Measurements from ENCODE around the gene SPIRE2.
A peak's percentile ranks its signal among the peaks of the same experiment; 100 is the strongest.
"Not testable (repeated sequence)": the region's sequence is repeated elsewhere in the genome, so short reads cannot be mapped to it uniquely, and the experiment has no call there.

Gene SPIRE2

DNA sequence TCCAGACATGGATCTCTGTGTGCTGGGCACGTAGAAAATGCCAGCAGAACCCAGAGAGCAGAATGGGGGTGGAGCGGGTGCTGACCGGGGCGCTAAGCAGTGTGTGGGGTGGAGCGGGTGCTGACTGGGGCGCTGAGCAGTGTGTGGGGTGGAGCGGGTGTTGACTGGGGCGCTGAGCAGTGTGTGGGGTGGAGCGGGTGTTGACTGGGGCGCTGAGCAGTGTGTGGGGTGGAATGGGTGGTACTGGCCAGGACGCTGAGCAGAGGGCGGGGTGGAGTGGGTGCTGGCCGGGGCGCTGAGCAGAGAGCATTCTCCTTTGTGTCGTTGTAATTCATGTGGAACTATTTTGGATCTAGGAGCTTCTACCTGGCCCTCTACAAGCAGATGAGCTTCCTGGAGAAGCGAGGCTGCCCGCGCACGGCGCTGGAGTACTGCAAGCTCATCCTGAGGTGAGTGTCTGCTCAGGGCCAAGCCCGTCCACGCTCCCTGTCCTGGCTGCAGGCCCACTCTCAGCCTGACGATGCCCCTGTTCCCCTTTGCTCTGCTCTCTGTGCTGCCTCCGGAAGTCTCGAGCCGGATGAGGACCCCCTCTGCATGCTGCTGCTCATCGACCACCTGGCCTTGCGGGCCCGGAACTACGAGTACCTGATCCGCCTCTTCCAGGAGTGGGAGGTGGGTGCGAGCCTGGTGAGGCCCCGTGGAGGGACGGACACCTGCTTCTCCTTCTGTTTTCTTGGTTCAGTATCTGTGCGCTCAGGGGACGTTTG is 70.1 kb downstream of the SPIRE2 start:
- no peak for DNase-seq (ENCODE audit: low read depth)

DNA sequence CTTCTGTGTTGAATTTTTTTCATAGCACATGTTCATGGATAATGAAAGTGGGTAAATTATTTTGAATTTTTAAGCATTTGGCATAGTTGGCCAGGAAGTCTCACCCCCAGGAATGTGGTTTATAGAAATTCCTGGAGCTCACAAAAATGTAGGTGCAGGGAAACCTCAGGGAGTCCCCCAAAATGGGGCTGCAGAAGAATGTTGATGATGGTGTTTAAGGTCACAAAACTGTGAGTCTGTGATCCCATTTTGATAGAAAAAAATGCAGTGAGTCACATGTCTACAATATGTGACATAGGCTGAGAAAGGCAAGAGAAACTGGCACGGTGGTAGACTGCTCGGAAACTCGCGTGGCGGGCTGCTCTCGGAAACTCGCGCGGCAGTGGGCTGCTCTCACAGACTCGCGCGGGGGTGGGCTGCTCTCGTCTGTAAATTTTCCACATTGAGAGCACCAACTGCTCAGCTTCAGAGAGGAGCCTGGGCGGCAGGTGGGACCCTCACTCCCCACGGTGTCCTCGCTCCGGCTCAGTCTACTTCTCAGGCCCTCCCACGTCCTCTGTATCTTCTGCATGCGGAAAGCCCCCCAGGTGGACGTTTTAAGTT is 71.7 kb downstream of the SPIRE2 start:
- no peak for DNase-seq (ENCODE audit: low read depth)

DNA sequence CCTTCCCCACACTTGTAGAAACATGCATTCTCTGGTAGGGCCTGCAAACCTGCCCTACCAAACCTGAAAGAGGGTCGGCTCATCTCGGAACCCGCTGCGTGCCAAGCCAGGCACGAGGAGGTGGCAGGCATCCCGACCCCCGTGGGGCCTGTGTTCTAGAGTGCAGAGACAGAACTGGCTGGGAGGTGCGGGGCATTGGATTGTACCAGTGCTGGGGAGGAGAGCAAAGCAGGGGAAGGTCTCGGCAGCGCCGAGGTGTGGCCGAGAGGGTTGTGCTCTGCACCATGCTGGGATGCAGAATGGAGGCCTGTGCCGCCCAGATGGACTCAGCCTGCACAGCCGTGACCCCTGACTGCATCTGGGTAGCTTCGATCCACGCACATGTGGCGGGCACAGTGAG is 72.6 kb downstream of the SPIRE2 start:
- DNase-seq (ENCODE audit: low read depth), result no peak

DNA sequence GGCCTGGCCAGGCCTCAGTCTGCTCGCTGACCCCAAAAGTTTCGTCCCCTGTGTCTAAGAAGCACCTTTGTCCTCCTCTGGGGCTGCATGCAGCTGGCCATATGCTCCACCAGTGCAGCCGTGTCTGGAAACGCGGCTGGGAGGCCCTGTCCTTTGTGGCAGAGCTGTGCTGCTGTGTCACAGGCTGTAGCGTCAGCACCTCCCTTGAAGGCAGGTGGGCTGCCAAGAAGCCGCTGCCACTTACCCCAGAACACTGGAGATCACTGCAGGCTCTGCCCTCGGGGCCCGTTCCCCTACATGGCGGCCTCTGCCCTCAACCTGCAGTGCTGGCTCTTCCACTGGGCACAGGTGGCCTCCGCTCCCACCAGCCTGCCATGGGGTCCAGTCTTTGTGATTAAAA is 74.7 kb downstream of the SPIRE2 start:
- DNase-seq (ENCODE audit: low read depth), result no peak

DNA sequence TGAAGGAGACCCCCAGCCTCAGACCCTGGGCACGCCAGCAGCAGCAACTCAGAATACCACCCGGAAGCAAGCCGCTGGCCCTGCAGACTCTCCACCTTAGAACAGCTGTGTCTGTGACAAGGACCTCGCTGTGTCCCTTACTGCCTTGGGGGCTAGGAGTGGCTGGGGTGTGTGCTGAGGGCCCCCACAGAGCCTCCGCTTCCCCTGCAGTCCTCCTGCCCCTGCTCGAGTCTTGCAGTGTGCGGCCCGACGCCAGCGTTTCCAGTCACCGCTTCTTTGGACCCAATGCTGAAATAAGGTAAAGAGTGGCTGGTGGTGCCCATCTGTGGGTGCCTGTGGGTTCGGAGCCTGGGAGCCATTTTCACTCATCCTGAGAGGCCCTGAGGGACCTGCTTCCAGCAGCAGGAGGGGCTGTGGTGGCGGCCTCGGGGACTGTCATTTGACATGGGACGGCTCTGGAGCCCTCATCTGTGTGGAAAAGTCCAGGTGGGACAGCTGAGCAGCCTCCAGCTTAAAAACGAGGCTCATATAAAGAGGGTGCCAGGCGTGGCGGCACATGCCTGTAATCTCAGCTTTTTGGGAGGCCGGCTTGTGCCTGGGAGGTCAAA is 75.7 kb downstream of the SPIRE2 start:
- DNase-seq (ENCODE audit: low read depth), result no peak

- no peak for DNase-seq (ENCODE audit: low read depth)
Measured at GRCh38 chr16:89904606-89905510, 76.6 kb downstream of the SPIRE2 start.

DNA sequence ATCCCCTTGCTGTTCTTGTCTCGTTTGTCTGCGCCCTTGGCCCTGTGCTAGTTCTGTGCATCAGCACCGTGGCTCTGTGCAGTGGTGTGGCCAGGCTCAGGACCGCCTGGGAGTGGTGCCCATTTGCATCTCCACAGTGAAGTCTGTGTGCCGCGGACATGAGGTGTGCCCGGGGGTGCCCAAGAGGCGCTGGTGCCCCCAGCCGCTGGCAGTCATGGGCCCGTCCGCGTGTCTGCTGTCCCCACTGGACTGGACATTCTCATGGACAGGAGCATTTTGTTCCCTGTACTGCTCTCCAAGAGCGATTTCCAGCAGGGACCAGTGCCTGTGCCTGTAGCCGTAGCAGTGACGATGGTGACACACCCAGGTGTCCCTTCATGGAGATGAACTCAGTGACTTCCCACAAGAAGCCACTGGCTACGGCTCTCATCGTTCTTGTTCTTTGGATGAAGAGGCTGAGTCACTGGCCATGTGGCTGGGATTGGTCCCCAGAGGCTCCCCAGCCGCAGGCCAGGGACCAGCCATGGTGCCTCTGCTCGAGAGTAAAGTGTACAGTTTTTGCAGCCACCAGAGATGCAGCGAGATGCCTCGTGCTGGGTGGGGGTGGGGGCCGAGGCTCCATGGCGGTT is 77.3 kb downstream of the SPIRE2 start:
- DNase-seq (ENCODE audit: low read depth), result no peak

GRCh38 chr16:89906140-89907025 is 78.1 kb downstream of the SPIRE2 start:
- no peak for DNase-seq (ENCODE audit: low read depth)

DNA sequence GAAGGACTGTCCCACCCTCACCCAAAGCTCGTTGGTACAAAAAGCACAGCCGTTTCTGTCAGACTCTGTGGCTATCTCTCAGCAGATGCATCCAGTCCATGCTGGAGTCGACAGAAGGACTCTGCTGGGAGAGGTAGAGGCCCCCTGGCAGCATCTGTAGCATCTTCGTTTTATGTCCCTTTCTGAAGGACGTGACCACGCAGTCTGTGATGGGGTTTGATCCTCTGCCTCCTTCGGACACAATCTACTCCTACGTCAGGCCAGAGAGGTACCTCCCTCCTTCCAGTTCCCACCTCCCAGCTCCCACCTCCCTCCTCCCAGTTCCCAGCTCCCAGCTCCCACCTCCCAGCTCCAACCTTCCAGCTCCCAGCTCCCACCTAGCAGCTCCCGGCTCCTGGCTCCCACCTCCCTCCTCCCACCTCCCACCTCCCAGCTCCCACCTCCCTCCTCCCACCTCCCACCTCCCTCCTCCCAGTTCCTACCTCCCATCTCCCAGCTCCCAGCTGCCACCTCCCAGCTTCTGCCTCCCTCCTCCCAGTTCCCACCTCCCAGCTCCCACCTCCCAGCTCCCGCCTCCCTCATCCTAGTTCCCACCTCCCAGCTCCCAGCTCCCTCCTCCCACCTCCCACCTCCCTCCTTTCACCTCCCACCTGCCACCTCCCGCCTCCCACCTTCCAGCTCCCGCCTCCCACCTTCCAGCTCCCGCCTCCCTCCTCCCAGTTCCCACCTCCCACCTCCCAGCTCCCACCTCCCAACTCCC is 79.0 kb downstream of the SPIRE2 start:
- DNase-seq (ENCODE audit: low read depth), result no peak

- no peak for DNase-seq (ENCODE audit: low read depth)
Measured at GRCh38 chr16:89908236-89908635, 80.0 kb downstream of the SPIRE2 start.

GRCh38 chr16:89909777-89910716 is 81.8 kb downstream of the SPIRE2 start:
- DNase-seq (ENCODE audit: low read depth), result peak; percentile 29

- DNase-seq (ENCODE audit: low read depth), result no peak
Measured at GRCh38 chr16:89910717-89911354, 82.6 kb downstream of the SPIRE2 start.

DNA sequence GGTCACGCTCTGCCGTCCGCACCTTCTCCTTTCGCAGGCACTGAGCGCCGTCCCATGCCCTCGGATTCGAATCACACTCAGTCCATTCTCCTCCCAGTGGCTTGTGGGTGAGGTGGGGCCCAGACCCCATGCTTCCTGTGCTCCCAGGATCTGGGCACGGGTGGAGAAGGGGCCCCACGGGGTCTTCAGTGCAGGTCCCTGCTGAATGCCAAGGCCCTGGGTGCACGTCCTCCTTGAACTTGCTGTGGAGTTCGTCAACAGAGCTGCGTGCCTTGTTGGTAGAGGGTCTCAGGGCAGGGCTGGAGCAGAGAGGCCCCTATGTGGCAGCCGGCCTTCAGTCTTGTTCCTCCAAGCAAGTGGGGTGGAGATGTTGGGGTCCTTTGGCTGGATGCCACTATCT is 83.1 kb downstream of the SPIRE2 start:
- DNase-seq (ENCODE audit: low read depth), result no peak

DNA sequence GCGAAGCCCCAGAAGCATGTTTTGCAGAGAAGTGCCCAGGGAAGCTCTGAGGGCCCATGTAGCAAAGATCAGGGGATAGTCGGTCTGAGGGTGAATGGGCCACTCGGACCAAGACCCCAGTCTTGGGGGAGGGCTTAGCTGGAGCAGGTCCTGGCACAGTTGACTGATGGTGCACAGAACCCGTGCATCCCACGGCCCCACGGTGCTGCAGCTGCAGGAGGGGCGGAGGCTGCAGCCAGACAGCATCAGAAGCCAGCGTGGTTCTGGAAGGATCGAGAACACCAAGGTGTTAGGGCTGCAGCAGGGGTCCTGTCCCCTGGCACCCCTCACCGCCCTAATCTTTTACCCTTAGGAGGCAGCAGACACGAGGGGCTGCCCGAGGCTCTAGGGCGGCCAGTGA is 83.9 kb downstream of the SPIRE2 start:
- no peak for DNase-seq (ENCODE audit: low read depth)

- no peak for DNase-seq (ENCODE audit: low read depth)
Measured at GRCh38 chr16:89912627-89913026, 84.4 kb downstream of the SPIRE2 start.

DNA sequence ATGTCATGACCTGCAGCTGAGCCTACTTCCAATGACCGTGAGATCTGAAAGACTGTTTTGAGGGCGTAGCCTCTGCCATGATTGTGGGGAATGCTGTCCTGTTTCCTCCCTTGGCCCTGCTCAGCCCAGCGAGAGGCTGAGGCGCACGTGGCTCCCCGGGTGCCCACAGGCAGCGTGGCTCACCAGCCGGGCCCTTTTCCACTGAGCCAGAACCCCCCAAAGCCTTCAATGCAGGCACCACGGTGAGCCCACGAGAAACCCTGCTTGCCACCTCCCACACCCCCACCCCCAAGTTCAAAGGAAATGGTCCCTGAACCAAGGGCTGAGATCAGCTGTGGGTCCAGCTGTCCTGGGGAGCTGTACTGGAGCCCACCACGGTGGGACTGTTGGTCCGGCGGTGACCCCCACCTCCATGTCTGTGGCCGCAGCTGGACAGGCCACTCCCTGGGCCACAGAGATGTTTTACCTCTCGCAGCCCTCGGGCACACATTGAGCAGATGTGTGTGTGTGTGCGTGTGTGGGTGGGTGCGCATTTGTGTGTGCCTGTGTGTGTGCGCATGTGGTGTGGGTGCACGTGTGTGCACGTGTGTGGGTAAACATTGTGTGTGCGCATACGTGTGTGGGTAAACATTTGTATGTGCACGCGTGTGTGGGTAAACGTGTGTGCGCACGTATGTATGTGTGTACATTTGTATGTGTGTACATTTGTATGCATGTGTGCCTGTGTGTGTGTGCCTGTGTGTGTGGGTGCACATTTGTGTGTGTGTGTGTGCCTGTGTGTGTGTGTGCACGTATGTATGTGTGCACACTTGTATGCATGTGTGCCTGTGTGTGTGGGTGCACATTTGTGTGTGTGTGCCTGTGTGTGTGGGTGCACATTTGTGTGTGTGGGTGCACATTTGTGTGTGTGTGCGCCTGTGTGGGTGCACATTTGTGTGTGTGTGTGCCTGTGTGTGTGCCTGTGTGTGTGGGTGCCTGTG is 85.4 kb downstream of the SPIRE2 start:
- DNase-seq (ENCODE audit: low read depth), result no peak

DNA sequence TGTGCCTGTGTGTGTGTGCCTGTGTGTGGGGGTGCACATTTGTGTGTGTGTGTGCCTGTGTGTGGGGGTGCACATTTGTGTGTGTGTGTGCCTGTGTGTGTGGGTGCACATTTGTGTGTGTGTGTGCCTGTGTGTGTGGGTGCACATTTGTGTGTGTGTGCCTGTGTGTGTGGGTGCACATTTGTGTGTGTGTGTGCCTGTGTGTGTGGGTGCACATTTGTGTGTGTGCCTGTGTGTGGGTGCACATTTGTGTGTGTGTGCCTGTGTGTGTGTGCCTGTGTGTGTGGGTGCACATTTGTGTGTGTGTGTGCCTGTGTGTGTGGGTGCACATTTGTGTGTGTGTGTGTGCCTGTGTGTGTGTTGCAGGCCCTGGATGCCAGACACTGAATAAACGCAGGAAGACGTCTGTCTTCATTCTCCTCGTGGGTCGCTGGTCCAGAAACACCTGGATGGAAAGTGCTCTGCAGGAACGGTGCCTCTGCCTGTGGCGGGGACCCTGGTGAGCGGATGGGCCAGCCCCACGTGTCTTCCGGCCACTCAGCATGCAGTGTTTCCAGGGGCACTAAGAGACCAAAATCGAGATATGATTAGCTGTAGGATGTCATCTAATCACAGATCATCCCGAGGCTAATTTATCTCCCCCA is 86.5 kb downstream of the SPIRE2 start:
- DNase-seq (ENCODE audit: low read depth), result not testable (repeated sequence)
